Activated CD8-positive, alpha-beta T cell treated with anti-CD3 and anti-CD28 coated beads for 36 hours (primary cell): ENCODE results near the gene NBEA. TPM values are rescaled to one million over a fixed set of nuclear protein-coding genes. Genes with fewer than 3 reads are reported as not detected.

Experiments
- ATAC-seq: fragments of 200-7000 bp; cut with Tn5 transposase; one replicate; pipeline ENCODE4 v1.10.0; 2021; ENCODE audit warnings: mild to moderate bottlenecking, moderate library complexity
- CTCF ChIA-PET: fragments of 350-600 bp; sonication (Branson Sonifier 250); formaldehyde crosslinking; loops from one replicate; lab custom pipeline; 2021; ENCODE audit warnings: antibody characterized with exemption; lab: Charles Lee
- POLR2A ChIA-PET: fragments of 350-600 bp; sonication (Branson Sonifier 250); formaldehyde crosslinking; loops from one replicate; lab custom pipeline; 2021; ENCODE audit warnings: antibody characterized with exemption; lab: Charles Lee
- DNase-seq: peaks from one replicate; pipeline ENCODE4 v3.0.0-alpha.2; 2020
- H3K27ac Mint-ChIP-seq: one replicate; pipeline ENCODE4 v1.8.0; 2021; ENCODE audit warnings: mild to moderate bottlenecking, mixed read lengths
- H3K27me3 Mint-ChIP-seq: one replicate; pipeline ENCODE4 v1.8.0; 2021; ENCODE audit warnings: mixed read lengths
- H3K36me3 Mint-ChIP-seq: one replicate; pipeline ENCODE4 v1.8.0; 2021; ENCODE audit warnings: low read depth, mixed read lengths
- H3K4me1 Mint-ChIP-seq: one replicate; pipeline ENCODE4 v1.8.0; 2021; ENCODE audit warnings: low read depth, mixed read lengths
- H3K4me3 Mint-ChIP-seq: one replicate; pipeline ENCODE4 v1.8.0; 2021; ENCODE audit warnings: mild to moderate bottlenecking, moderate library complexity, mixed read lengths
- H3K9me3 Mint-ChIP-seq: one replicate; pipeline ENCODE4 v1.8.0; 2021; ENCODE audit warnings: mixed read lengths
- CTCF ChIP-seq: fragments of 200-600 bp; IDR thresholded peaks from one replicate; pipeline ENCODE4 v1.8.0; 2022; ENCODE audit warnings: antibody characterized with exemption, mild to moderate bottlenecking
- intact Hi-C: fragments of 100-400 bp; cut with micrococcal nuclease; formaldehyde crosslinking; loops from one replicate; pipeline ENCODE4 v1.10.0; 2022
- total RNA-seq, 2 experiments: library from RNA; stranded (reverse); gene quantifications; one replicate each; pipeline ENCODE4 v1.2.3, GENCODE V29; 2021

Gene NBEA
- total RNA-seq, 2 experiments from 2014 or later, result 0.38 to 0.60 TPM

- Mint-ChIP-seq H3K4me1 (no peaks in the 10 kb centered on the region), H3K4me3 (no peak overlapping the region), H3K27ac (no peak overlapping the region), H3K27me3 (no peaks in the 10 kb centered on the region), H3K9me3 (no peaks in the 10 kb centered on the region), H3K36me3 (no peaks in the 10 kb centered on the region)
- no peak for TF ChIP-seq CTCF
- POLR2A ChIA-PET, result no interaction called here
- no peak for ATAC-seq
- intact Hi-C loops, result no loop called here
- CTCF ChIA-PET, result no interaction called here
- DNase-seq, result no peak
These were observed 277.0 kb downstream of the NBEA start for GRCh38 chr13:35219021-35219420.

DNA sequence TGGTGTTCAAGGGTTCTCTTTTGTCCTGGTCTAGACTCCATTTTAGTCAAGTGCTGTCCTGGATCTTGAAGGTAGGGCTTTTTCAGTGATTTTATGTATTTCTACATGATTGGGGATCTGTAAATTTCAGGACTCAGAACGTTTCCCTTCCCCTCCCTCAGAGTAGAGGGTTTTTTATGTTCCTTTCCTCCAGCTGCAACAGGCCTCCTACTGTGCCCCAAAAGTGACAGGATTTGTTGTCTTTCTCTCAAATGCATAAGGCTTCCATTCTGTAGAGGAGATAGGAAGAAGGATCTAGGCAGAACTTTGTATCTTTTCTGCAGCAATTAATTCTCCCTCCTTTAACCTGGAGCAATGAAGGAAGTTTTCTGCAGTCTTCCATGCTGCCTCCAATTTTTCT lies 283.1 kb downstream of the NBEA start:
- POLR2A ChIA-PET, result no interaction called here
- no peak for DNase-seq
- H3K4me1 Mint-ChIP-seq, result no peaks in the 10 kb centered on the region
- no peak for ATAC-seq
- H3K4me3 Mint-ChIP-seq, result no peak overlapping the region
- H3K27me3 Mint-ChIP-seq, result no peaks in the 10 kb centered on the region
- TF ChIP-seq CTCF, result no peak
- intact Hi-C loops, result no loop called here
- CTCF ChIA-PET, result no interaction called here
- H3K9me3 Mint-ChIP-seq, result no peaks in the 10 kb centered on the region
- no peak overlapping the region for H3K27ac Mint-ChIP-seq
- no peaks in the 10 kb centered on the region for H3K36me3 Mint-ChIP-seq

GRCh38 chr13:35225582-35225981 lies 283.5 kb downstream of the NBEA start:
- ChIA-PET POLR2A (no interaction called here), CTCF (no interaction called here)
- ATAC-seq, result no peak
- no peak for TF ChIP-seq CTCF
- no peaks in the 10 kb centered on the region for H3K27me3 Mint-ChIP-seq
- no peak overlapping the region for H3K4me3 Mint-ChIP-seq
- H3K27ac Mint-ChIP-seq, result no peak overlapping the region
- H3K9me3 Mint-ChIP-seq, result no peaks in the 10 kb centered on the region
- DNase-seq, result no peak
- intact Hi-C loops, result no loop called here
- H3K4me1 Mint-ChIP-seq, result no peaks in the 10 kb centered on the region
- no peaks in the 10 kb centered on the region for H3K36me3 Mint-ChIP-seq

- no peak overlapping the region for H3K4me3 Mint-ChIP-seq
- H3K27ac Mint-ChIP-seq, result no peak overlapping the region
- no peaks in the 10 kb centered on the region for H3K4me1 Mint-ChIP-seq
- ChIA-PET CTCF (no interaction called here), POLR2A (no interaction called here)
- intact Hi-C loops, result no loop called here
- no peaks in the 10 kb centered on the region for H3K27me3 Mint-ChIP-seq
- ATAC-seq, result no peak
- H3K36me3 Mint-ChIP-seq, result no peaks in the 10 kb centered on the region
- H3K9me3 Mint-ChIP-seq, result no peaks in the 10 kb centered on the region
- DNase-seq, result no peak
- no peak for TF ChIP-seq CTCF
These were observed 286.5 kb downstream of the NBEA start for GRCh38 chr13:35228536-35228935.

DNA sequence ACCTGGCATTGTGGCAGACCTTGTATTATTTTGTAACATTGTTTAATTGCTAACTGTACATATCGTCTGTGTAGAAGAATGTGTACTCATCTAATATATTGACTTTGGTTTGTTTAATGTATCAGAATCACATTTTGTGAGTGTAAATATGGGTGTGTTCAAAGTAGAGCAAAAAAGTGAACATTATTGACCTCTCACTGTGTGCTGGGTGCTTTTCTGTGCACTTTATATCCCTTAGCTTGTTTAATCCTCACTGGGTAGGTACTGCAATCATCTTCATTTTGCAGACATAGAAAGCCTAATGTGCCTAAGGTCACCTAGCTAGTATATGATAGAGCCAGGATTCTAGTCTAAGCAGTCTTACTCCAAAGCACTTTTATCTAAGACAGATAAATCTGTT lies 289.4 kb downstream of the NBEA start:
- H3K4me1 Mint-ChIP-seq, result no peaks in the 10 kb centered on the region
- H3K4me3 Mint-ChIP-seq, result no peak overlapping the region
- no peak for ATAC-seq
- no peak for DNase-seq
- CTCF ChIA-PET, result no interaction called here
- no peaks in the 10 kb centered on the region for H3K36me3 Mint-ChIP-seq
- POLR2A ChIA-PET, result no interaction called here
- H3K27ac Mint-ChIP-seq, result no peak overlapping the region
- no peaks in the 10 kb centered on the region for H3K27me3 Mint-ChIP-seq
- no peaks in the 10 kb centered on the region for H3K9me3 Mint-ChIP-seq
- intact Hi-C loops, result no loop called here
- TF ChIP-seq CTCF, result no peak
